Activated CD8-positive, alpha-beta memory T cell treated with anti-CD3 and anti-CD28 coated beads, Interleukin-2, amount 10 ng/mL, durations not matched to agents 7 days and 5 days (primary cell): ENCODE data around the gene AMPD2. TPM values are rescaled to one million over a fixed set of nuclear protein-coding genes. Genes with fewer than 3 reads are reported as not detected.

Experiments used
- ATAC-seq: fragments of 150-1000 bp; cut with Tn5 transposase; one replicate; pipeline ENCODE4 v1.10.0; 2021; ENCODE audit warnings: moderate library complexity
- CTCF ChIA-PET: fragments of 350-600 bp; sonication (Branson Sonifier 250); formaldehyde crosslinking; loops from one replicate; lab custom pipeline; 2021; ENCODE audit warnings: antibody characterized with exemption; lab: Charles Lee
- DNase-seq: peaks from one replicate; pipeline ENCODE4 v3.0.0-alpha.2; 2020
- H3K27ac Mint-ChIP-seq: one replicate; pipeline ENCODE4 v1.8.0; 2021; ENCODE audit warnings: mild to moderate bottlenecking, mixed read lengths
- H3K27me3 Mint-ChIP-seq: one replicate; pipeline ENCODE4 v1.8.0; 2021; ENCODE audit warnings: mixed read lengths
- H3K36me3 Mint-ChIP-seq: one replicate; pipeline ENCODE4 v1.8.0; 2021; ENCODE audit warnings: mild to moderate bottlenecking, mixed read lengths
- H3K4me1 Mint-ChIP-seq: one replicate; pipeline ENCODE4 v1.8.0; 2021; ENCODE audit warnings: mixed read lengths
- H3K4me3 Mint-ChIP-seq: one replicate; pipeline ENCODE4 v1.8.0; 2021; ENCODE audit warnings: mild to moderate bottlenecking, moderate library complexity, mixed read lengths
- H3K9me3 Mint-ChIP-seq: one replicate; pipeline ENCODE4 v1.8.0; 2022; ENCODE audit warnings: low read depth, mixed read lengths
- total RNA-seq, 2 experiments: library from RNA; stranded (reverse); gene quantifications; one replicate each; pipeline ENCODE4 v1.2.3, GENCODE V29; 2021

AMPD2 gene
- total RNA-seq, 2 experiments from 2014 or later, result 90.4 to 113 TPM

- Mint-ChIP-seq H3K27me3 (no peaks in the 10 kb centered on the region), H3K36me3 (peaks cover 21% of the 10 kb centered on the region), H3K4me3 (no peak overlapping the region), H3K4me1 (peaks cover 19% of the 10 kb centered on the region), H3K9me3 (no peaks in the 10 kb centered on the region), H3K27ac (no peak overlapping the region)
- CTCF ChIA-PET, result interaction anchor here (1.2 to 9.1 kb wide), 5 partner anchors 10 to 84 kb away, joined by 5 to 112 read pairs (median 32); partner anchors contain the start of gene GNAI3
- ATAC-seq, result no peak
- DNase-seq, result peak; percentile 38
Observed at GRCh38 chr1:109627692-109628399, 8.2 kb downstream of the AMPD2 start.

GRCh38 chr1:109628540-109629321 is 9.1 kb downstream of the AMPD2 start:
- ATAC-seq (no peak), DNase-seq (peak; percentile 40)
- Mint-ChIP-seq H3K4me3 (no peak overlapping the region), H3K27me3 (no peaks in the 10 kb centered on the region), H3K4me1 (peaks cover 11% of the 10 kb centered on the region), H3K36me3 (peaks cover 21% of the 10 kb centered on the region), H3K27ac (no peak overlapping the region), H3K9me3 (no peaks in the 10 kb centered on the region)
- CTCF ChIA-PET, result interaction anchor here (0.6 to 6.7 kb wide), 7 partner anchors 9 to 126 kb away, joined by 3 to 103 read pairs (median 4); partner anchors contain the start of genes AMPD2, GNAI3 and GNAT2

- Mint-ChIP-seq H3K4me1 (peaks cover 7% of the 10 kb centered on the region), H3K36me3 (peaks cover 21% of the 10 kb centered on the region), H3K27ac (no peak overlapping the region), H3K9me3 (no peaks in the 10 kb centered on the region), H3K4me3 (no peak overlapping the region), H3K27me3 (no peaks in the 10 kb centered on the region)
- ATAC-seq, result no peak
- CTCF ChIA-PET, result interaction anchor here (0.7 to 6.7 kb wide), 11 partner anchors 10 to 146 kb away, joined by 3 to 103 read pairs (median 4); partner anchors contain the start of genes AMPD2, ATXN7L2, GNAI3 and GNAT2
- peak; percentile 38 for DNase-seq
Observed at GRCh38 chr1:109629372-109630030, 9.9 kb downstream of the AMPD2 start.

GRCh38 chr1:109630081-109630897 is 10.7 kb downstream of the AMPD2 start:
- DNase-seq (peak; percentile 49), ATAC-seq (no peak)
- Mint-ChIP-seq H3K4me3 (no peak overlapping the region), H3K9me3 (no peaks in the 10 kb centered on the region), H3K4me1 (peaks cover 10% of the 10 kb centered on the region), H3K36me3 (peaks cover 21% of the 10 kb centered on the region), H3K27ac (no peak overlapping the region), H3K27me3 (no peaks in the 10 kb centered on the region)
- CTCF ChIA-PET, result interaction anchor here (0.7 to 6.7 kb wide), 20 partner anchors 9 to 355 kb away, joined by 3 to 103 read pairs (median 4); partner anchors contain the start of genes AHCYL1, AMPD2, ATXN7L2 and GNAI3

GRCh38 chr1:109630898-109631512 is 11.4 kb downstream of the AMPD2 start:
- DNase-seq (peak; percentile 39), ATAC-seq (no peak)
- CTCF ChIA-PET, result interaction anchor here (0.7 to 6.7 kb wide), 15 partner anchors 8 to 354 kb away, joined by 3 to 103 read pairs (median 4); partner anchors contain the start of genes AHCYL1 and GNAI3
- no peak overlapping the region for H3K27ac Mint-ChIP-seq
- H3K27me3 Mint-ChIP-seq, result no peaks in the 10 kb centered on the region
- no peak overlapping the region for H3K4me3 Mint-ChIP-seq
- peaks cover 21% of the 10 kb centered on the region for H3K36me3 Mint-ChIP-seq
- H3K4me1 Mint-ChIP-seq, result peaks cover 12% of the 10 kb centered on the region
- no peaks in the 10 kb centered on the region for H3K9me3 Mint-ChIP-seq

GRCh38 chr1:109631513-109632505 is 12.2 kb downstream of the AMPD2 start:
- CTCF ChIA-PET, result interaction anchor here (1.0 to 6.7 kb wide), 11 partner anchors 8 to 353 kb away, joined by 3 to 103 read pairs (median 6); partner anchors contain the start of genes AHCYL1 and GNAI3
- Mint-ChIP-seq H3K36me3 (peaks cover 21% of the 10 kb centered on the region), H3K27ac (no peak overlapping the region), H3K27me3 (no peaks in the 10 kb centered on the region), H3K4me1 (peaks cover 12% of the 10 kb centered on the region), H3K4me3 (no peak overlapping the region), H3K9me3 (no peaks in the 10 kb centered on the region)
- ATAC-seq, result no peak
- DNase-seq, result peak; percentile 36

GRCh38 chr1:109632671-109633346 is 13.2 kb downstream of the AMPD2 start:
- no peak for ATAC-seq
- CTCF ChIA-PET, result interaction anchor here (0.8 to 10.0 kb wide), 10 partner anchors 7 to 352 kb away, joined by 3 to 112 read pairs (median 4); partner anchors contain the start of genes AHCYL1, AMPD2, GNAI3 and GNAT2
- Mint-ChIP-seq H3K4me3 (no peak overlapping the region), H3K27ac (no peak overlapping the region), H3K36me3 (peaks cover 20% of the 10 kb centered on the region), H3K27me3 (no peaks in the 10 kb centered on the region), H3K4me1 (peaks cover 12% of the 10 kb centered on the region), H3K9me3 (no peaks in the 10 kb centered on the region)
- peak; percentile 32 for DNase-seq

GRCh38 chr1:109634292-109634691 is 14.7 kb downstream of the AMPD2 start:
- peak; percentile 38 for DNase-seq
- Mint-ChIP-seq H3K27me3 (no peaks in the 10 kb centered on the region), H3K4me1 (peaks cover 12% of the 10 kb centered on the region), H3K36me3 (peaks cover 13% of the 10 kb centered on the region), H3K9me3 (no peaks in the 10 kb centered on the region), H3K4me3 (no peak overlapping the region), H3K27ac (no peak overlapping the region)
- CTCF ChIA-PET, result interaction anchor here (1.0 to 10.0 kb wide), 8 partner anchors 9 to 350 kb away, joined by 3 to 112 read pairs (median 4); partner anchors contain the start of genes AHCYL1, AMPD2 and GNAT2
- ATAC-seq, result no peak

GRCh38 chr1:109634771-109635750 is 15.4 kb downstream of the AMPD2 start:
- no peak overlapping the region for H3K27ac Mint-ChIP-seq
- DNase-seq, result peak; percentile 39

More at GRCh38 chr1:109634771-109635750, 15.4 kb downstream of the AMPD2 start:
- H3K4me3 Mint-ChIP-seq, result no peak overlapping the region
- peaks cover 6% of the 10 kb centered on the region for H3K36me3 Mint-ChIP-seq
- H3K9me3 Mint-ChIP-seq, result no peaks in the 10 kb centered on the region
- ATAC-seq, result no peak
- peaks cover 12% of the 10 kb centered on the region for H3K4me1 Mint-ChIP-seq
- H3K27me3 Mint-ChIP-seq, result peaks cover 2% of the 10 kb centered on the region
- CTCF ChIA-PET, result interaction anchor here (0.9 to 10.0 kb wide), 10 partner anchors 8 to 350 kb away, joined by 3 to 146 read pairs (median 4); partner anchors contain the start of genes AHCYL1, AMPD2 and GNAT2
